WI38 (cell line): ENCODE results near the gene EXOC4.

ENCODE experiments used
- H3K4me3 ChIP-seq: 2 replicates; pipeline ENCODE4 v1.5.1; 2011; ENCODE audit warnings: low read depth, mild to moderate bottlenecking, control low read depth, low read length
- TF ChIP-seq, protein P1 (sequence below): IDR thresholded peaks from 2 replicates; pipeline ENCODE4 v1.5.1; 2012; ENCODE audit warnings: low read depth, mild to moderate bottlenecking, control low read depth, low read length

Gene EXOC4

DNA sequence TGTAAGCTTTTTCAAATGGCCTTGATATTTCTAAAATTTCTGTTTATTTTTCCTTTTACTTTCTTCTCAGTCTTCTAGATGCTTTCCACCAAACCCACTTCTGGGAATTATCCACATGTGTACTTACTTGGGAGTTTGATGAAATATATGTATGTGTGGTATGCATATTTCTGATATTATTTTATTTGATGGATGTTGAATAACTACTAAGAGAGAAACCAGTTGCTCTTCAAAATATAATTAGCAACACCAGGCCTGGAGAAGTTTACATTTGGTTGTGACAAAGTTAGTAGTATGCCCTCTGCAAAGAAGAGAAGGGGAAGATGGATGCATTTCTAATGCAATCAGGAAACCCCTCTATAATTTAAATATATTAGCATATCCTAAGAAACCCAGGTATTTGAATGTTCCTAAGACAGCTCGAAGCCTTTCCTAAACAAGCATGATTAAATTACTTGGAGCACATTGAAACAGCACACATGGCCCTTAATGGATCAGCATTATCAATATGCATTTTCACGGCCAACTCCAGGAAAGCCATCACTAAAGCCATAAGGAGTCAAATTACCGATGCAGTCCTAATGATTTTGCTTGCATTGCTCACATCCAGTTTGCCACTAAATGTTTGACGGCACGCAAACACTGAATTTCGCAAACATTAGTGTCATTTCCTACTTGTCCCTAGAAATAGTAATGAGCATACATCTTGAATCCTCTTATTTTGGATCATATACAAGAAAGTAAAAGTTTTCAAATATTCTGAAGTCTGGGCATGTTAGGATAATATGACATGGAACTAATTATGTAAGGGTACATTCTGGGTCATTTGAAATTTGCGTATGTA, 393.8 kb downstream of the EXOC4 start:
- TF ChIP-seq, protein P1, sequence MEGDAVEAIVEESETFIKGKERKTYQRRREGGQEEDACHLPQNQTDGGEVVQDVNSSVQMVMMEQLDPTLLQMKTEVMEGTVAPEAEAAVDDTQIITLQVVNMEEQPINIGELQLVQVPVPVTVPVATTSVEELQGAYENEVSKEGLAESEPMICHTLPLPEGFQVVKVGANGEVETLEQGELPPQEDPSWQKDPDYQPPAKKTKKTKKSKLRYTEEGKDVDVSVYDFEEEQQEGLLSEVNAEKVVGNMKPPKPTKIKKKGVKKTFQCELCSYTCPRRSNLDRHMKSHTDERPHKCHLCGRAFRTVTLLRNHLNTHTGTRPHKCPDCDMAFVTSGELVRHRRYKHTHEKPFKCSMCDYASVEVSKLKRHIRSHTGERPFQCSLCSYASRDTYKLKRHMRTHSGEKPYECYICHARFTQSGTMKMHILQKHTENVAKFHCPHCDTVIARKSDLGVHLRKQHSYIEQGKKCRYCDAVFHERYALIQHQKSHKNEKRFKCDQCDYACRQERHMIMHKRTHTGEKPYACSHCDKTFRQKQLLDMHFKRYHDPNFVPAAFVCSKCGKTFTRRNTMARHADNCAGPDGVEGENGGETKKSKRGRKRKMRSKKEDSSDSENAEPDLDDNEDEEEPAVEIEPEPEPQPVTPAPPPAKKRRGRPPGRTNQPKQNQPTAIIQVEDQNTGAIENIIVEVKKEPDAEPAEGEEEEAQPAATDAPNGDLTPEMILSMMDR = no peak
- H3K4me3 ChIP-seq = no peak overlapping the region

DNA sequence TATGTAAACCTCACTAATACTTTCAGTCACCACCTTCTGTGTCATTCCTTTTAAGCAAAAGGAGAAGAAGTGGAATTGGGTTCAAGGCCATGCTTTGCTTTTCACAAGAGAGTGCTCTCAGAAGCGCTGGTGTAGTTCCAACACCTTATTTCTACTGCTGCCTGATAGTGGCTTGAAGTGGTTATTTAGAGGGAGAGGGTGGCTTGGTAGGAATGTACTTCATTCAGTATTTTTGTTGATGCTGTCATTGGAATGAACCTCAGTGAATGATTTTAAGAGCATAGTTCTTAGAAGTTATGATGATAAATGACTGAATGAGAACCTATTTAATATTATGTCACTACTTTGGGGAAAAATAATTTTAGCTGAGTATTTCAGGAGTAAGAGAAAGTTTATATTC, 396.7 kb downstream of the EXOC4 start:
- TF ChIP-seq, protein P1 = no peak
- no peak overlapping the region for H3K4me3 ChIP-seq

DNA sequence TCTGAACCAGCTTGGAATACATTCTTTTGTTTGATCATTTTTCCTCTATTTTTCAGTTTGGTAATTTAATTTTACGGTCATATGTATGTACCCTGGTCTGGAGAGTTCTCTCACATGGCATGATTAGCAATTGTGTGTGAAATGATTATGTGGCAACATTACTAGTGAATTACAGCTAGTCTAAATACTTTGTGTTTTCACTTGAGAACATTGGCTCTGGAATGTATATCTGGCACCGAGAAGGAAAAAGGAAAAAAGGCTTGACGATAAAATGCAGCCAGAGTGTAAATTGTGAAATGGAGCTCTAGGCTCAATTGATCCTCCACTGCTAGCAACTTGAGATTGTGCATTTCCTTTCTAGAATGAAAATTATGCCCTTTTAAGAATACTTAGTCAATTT, 397.2 kb downstream of the EXOC4 start:
- TF ChIP-seq, protein P1 = no peak
- H3K4me3 ChIP-seq = no peak overlapping the region

DNA sequence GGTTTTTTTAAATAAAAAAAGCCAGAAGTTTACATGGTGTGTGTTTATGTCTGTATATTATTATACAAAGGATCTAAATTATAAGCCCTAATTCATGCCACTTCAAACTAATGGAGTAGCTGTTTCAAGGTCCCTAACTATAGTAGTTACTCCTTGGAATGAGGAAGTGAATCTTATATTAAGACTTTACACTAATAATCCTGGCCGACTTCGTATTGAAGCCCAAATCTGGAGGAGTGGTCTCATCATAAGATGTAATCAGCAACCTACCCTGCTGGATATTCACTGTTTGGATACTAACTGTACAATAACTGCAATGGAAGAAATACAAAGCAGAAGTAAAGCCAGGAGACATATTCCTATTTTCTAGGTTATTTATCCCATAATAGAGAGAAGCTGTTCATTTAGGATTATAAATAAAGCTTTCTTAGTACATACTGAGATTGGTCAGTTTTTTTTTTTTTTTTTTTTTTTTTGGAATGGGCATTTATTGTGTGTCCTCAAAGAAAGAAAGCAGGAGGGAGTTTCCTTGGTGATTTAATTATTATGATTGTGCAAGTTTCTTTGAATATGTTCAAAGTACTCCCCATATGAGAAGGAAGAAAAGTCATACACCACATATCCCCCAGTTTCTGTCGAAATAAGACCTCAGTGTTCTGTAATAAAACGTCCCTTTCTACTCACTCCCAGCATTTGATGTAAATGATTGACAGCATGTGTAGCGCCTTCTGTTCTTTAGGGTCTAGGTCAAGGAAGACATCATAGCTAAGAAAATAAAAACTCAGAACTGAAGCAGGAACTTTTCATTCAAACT, 397.8 kb downstream of the EXOC4 start:
- no peak overlapping the region for H3K4me3 ChIP-seq
- TF ChIP-seq, protein P1 = no peak

DNA sequence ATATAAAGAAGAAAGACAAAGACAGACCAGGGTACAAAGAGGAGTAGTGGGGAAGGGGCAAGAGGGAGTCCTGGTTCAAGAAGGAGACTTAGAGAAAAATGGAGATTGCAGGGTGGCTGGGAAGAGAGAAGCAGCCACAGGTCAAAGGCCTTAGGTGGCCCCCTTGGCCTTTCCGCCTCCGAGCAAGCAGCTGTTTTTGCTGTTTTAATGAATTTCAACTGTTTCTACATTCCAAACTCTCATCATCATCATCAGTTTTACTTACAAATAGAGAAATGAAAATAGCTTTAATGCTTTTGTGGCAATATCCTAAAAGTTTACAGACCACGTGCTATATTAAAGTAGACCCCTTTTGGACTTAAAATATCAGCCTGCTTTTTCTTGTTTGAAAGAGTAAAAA, 399.7 kb downstream of the EXOC4 start:
- H3K4me3 ChIP-seq = no peak overlapping the region
- TF ChIP-seq, protein P1 = no peak

DNA sequence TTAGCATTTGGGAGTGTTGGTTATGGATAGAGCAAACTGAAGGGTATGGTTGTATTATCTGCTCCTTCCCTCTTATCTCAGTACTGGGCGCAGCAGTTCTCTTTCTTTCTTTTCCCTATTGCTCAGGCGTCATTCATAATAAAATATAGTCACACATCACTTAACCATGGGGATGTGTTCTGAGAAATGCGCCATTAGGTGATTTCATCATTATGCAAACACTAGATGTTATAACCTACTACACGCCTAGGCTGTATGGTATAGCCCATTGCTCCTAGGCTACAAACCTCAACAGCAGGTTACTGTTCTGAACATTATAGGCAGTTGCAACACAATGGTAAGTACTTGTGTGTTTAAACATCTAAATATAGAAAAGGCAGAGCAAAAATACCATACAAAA, 401.7 kb downstream of the EXOC4 start:
- TF ChIP-seq, protein P1 = no peak
- H3K4me3 ChIP-seq = no peak overlapping the region

DNA sequence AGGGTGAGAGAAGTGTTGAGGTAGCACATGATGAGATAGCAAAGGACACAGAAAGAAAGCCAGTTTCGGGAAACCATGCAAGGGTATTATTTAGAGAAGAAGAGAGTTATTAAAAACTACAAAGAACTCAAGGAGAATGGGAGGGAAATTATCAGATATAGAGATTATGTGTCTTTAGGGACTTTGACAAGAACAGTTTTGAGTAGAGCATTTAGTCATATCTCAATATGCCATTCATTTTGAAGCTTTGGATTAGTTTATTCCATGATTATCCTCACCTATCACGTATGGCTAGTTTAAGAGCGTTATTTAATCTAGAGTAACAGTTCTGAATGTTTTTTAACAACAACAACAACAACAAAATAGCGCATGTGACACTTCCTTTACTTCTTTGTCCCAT, 409.4 kb downstream of the EXOC4 start:
- TF ChIP-seq, protein P1 = no peak

More for the DNA sequence above, 409.4 kb downstream of the EXOC4 start:
- no peak overlapping the region for H3K4me3 ChIP-seq
